ENCODE data around the gene MKKS. TPM values are rescaled to one million over a fixed set of nuclear protein-coding genes. Genes with fewer than 3 reads are reported as not detected.
A peak's percentile ranks its signal among the peaks of the same experiment; 100 is the strongest.

MKKS gene
- total RNA-seq, 4 donors from 2014 or later, result 12.4 to 27.5 (median 19.9) TPM

- no peak for DNase-seq
- no peaks in the 10 kb centered on the region for H3K27me3 ChIP-seq
- H3K4me3 ChIP-seq, result no peak overlapping the region
- no peaks in the 10 kb centered on the region for H3K9me3 ChIP-seq
- H3K4me1 ChIP-seq, result no peaks in the 10 kb centered on the region
- no peak for TF ChIP-seq CTCF (IDR thresholded peaks at IDR 0.05)
- no peak for TF ChIP-seq POLR2A (IDR thresholded peaks at IDR 0.05)
- H3K36me3 ChIP-seq, result no peaks in the 10 kb centered on the region
- H3K27ac ChIP-seq, result no peak overlapping the region
Measured at GRCh38 chr20:10360878-10361277, 73.1 kb downstream of the MKKS start.

- DNase-seq, result no peak
- TF ChIP-seq CTCF (IDR thresholded peaks at IDR 0.05) (no peak), POLR2A (IDR thresholded peaks at IDR 0.05) (no peak)
- Histone ChIP-seq H3K9me3 (no peaks in the 10 kb centered on the region), H3K4me1 (no peaks in the 10 kb centered on the region), H3K36me3 (no peaks in the 10 kb centered on the region), H3K4me3 (no peak overlapping the region), H3K27ac (no peak overlapping the region), H3K27me3 (no peaks in the 10 kb centered on the region)
Measured at GRCh38 chr20:10359621-10360040, 74.4 kb downstream of the MKKS start.

GRCh38 chr20:10357974-10358373 is 76.0 kb downstream of the MKKS start:
- H3K9me3 ChIP-seq, result no peaks in the 10 kb centered on the region
- no peak overlapping the region for H3K4me3 ChIP-seq
- H3K36me3 ChIP-seq, result no peaks in the 10 kb centered on the region
- no peak overlapping the region for H3K27ac ChIP-seq
- no peak for DNase-seq
- H3K27me3 ChIP-seq, result no peaks in the 10 kb centered on the region
- no peak for TF ChIP-seq POLR2A (IDR thresholded peaks at IDR 0.05)
- TF ChIP-seq CTCF (IDR thresholded peaks at IDR 0.05), result peak in 2 of 6 experiments; percentile 10 to 16
- no peaks in the 10 kb centered on the region for H3K4me1 ChIP-seq

- Histone ChIP-seq H3K36me3 (no peaks in the 10 kb centered on the region), H3K4me3 (no peak overlapping the region), H3K4me1 (no peaks in the 10 kb centered on the region), H3K27me3 (no peaks in the 10 kb centered on the region), H3K27ac (no peak overlapping the region), H3K9me3 (no peaks in the 10 kb centered on the region)
- no peak for TF ChIP-seq CTCF (IDR thresholded peaks at IDR 0.05)
- TF ChIP-seq POLR2A (IDR thresholded peaks at IDR 0.05), result no peak
- DNase-seq, result no peak
Measured at GRCh38 chr20:10357061-10357708, 76.8 kb downstream of the MKKS start.

GRCh38 chr20:10356628-10357027 is 77.4 kb downstream of the MKKS start:
- H3K4me3 ChIP-seq, result no peak overlapping the region
- H3K36me3 ChIP-seq, result no peaks in the 10 kb centered on the region
- H3K27ac ChIP-seq, result no peak overlapping the region

More at GRCh38 chr20:10356628-10357027, 77.4 kb downstream of the MKKS start:
- Histone ChIP-seq H3K4me1 (no peaks in the 10 kb centered on the region), H3K27me3 (no peaks in the 10 kb centered on the region), H3K9me3 (no peaks in the 10 kb centered on the region)
- no peak for DNase-seq
- no peak for TF ChIP-seq CTCF (IDR thresholded peaks at IDR 0.05)
- no peak for TF ChIP-seq POLR2A (IDR thresholded peaks at IDR 0.05)

Data from Peyer's patch (tissue), 4 donors.